GM12892 (cell line): Measurements from ENCODE around the gene KCNK13.

ENCODE experiments used
- POLR2A ChIP-seq: IDR thresholded peaks from 2 replicates; pipeline ENCODE4 v1.6.1; 2011; ENCODE audit warnings: low read depth, low read length, control low read depth
- POLR2AphosphoS5 ChIP-seq: IDR thresholded peaks from 2 replicates; pipeline ENCODE4 v1.6.1; 2011; ENCODE audit warnings: low read depth, low read length, control low read depth
- TAF1 ChIP-seq: IDR thresholded peaks from 2 replicates; pipeline ENCODE4 v1.6.1; 2011; ENCODE audit warnings: low read depth, mild to moderate bottlenecking, control low read depth, low read length, borderline replicate concordance

DNA sequence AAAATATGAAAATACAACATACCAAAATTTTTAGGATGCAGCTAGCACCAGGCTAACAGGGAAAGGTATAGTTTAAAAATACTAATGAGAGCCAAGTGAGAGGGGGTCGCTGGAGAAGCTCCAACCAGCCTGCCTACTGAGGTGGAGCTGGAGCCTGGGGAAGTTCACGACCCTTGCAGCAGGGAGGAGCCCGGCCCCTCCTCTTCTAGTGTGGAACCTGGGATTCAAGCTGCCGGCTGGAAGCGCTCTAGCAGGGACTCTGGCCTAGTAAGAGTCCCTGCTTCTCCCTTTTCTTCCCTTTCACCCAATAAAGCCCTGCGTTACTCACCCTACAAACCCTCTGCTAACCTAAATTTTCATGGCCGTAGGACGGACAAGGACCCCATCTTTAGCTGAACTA lies 5.0 kb upstream of the KCNK13 start:
- TF ChIP-seq POLR2A (no peak), POLR2AphosphoS5 (no peak), TAF1 (no peak)
